ENCODE measurements around the gene CENPX.

Gene CENPX

GRCh38 chr17:82022310-82022980, at the start of gene CENPX:
CENPX (minus strand) TSS chr17:82022878; CDS start chr17:82022861, 17 bp downstream.
- DNase-seq: no peak

DNA sequence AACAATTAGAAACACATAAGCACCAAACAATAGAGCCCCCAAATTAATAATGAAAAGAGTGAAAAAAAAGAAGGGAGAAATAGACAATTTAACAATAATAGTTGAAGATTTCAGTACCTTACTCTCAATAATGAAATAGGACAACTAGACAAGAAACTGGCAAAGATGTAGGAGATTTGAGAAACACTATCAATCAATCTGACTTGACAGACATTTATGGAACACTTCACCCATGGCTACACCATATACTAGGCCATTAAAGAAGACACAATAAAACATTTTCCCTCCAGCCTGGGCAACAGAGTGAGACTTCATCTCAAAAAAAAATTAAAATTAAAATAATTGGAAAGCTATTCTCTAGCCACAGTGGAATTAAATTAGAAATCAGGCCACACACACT, 47.9 kb upstream of the CENPX start:
- no peak for DNase-seq

- DNase-seq: peak; percentile 81
These were observed 43.1 kb upstream of the CENPX start, which contains the start of gene DUS1L for GRCh38 chr17:82065638-82066303. DUS1L (minus strand) TSS chr17:82065804; CDS start chr17:82065059, 745 bp downstream.

- no peak for DNase-seq
These were observed 42.5 kb upstream of the CENPX start for GRCh38 chr17:82065193-82065637.

- DNase-seq: no peak
These were observed 41.9 kb upstream of the CENPX start for GRCh38 chr17:82064433-82065192.

- DNase-seq: no peak
These were observed 41.0 kb upstream of the CENPX start for GRCh38 chr17:82063424-82064415.

GRCh38 chr17:82062984-82063368, 40.3 kb upstream of the CENPX start:
- DNase-seq: no peak

DNA sequence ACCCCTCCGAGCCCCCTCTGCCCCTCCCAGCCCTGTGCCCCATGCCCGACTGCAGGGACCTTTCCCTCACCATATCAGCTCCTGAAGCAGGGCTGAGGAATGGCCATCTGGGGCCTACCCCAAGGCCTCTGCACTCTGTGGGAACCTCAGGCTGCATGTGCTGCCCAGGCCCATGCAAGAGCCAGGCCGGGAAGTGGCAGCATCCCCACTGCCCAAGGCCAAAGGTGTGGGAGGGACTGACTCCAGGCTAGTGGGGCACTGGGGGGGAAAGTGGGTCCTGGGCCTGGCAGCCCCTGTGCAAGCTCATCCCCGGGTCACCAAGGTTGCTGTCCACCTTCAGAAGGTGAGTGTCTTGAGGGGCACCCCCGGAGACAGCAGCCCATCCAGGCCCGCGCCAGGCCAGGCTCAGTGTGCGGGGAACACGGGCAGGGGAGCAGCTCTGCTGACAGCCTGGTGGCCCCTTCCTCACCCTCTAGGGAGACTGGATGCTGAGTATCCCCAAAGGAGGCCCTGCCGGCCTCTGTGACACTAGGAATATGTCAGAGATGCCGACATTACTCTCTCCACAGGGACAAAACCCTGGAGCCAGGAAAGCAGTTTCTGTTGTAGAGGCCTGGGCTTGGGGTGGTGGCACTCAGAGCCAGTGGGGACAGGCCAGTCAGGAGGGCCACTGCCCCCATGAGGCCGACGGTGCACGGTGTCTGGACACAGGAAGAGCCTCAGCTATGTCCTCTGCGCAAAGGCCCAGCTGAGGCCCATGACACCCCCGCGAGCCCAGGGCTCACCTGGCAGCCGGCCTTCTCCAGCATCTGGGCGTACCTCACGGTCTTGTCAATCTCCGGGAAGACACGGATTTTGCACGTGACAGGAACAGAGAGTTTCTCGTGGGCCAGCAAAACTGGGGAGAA, 39.7 kb upstream of the CENPX start:
- DNase-seq: no peak

GRCh38 chr17:82061047-82061925, 38.6 kb upstream of the CENPX start:
- DNase-seq: no peak

DNA sequence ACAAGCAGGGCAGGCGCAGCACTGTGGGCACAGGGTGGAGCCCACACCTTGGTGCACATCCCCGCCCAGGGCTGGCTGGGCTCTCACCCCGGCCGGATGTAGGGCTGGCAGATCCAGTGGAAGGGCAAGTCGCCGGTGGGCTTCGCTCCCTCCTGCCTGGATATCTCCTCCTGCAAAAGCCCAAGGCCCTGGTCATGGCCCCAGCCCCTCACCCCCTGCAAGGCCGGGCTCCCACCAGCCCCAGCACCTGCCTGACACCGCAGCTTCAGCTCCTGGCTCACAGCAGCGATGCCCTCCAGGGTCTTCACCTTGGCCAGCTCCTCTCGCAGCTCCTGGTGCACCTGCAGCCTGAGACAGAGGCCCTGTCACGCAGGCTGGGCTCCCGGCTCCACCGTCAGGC, 37.9 kb upstream of the CENPX start:
- DNase-seq: no peak

DNA sequence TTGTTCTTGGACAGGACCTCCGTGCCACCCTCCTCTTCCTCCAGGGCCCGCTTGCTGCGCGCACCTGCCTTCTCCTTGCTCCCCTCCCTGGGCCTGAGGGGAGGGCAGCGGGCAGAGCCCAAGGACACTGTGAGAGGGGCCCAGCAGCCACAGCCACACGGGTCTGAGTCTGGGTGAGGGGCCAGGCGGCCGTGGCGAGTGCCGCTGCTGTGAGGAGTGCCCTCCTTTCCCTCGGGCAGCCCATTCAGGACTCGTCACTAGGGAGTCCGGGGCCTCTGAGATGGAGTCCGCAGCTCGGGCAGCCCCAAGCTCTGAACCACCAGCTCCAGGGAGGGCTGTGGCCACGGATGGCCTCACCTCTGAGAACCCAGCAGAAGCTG, 37.3 kb upstream of the CENPX start:
- no peak for DNase-seq

DNA sequence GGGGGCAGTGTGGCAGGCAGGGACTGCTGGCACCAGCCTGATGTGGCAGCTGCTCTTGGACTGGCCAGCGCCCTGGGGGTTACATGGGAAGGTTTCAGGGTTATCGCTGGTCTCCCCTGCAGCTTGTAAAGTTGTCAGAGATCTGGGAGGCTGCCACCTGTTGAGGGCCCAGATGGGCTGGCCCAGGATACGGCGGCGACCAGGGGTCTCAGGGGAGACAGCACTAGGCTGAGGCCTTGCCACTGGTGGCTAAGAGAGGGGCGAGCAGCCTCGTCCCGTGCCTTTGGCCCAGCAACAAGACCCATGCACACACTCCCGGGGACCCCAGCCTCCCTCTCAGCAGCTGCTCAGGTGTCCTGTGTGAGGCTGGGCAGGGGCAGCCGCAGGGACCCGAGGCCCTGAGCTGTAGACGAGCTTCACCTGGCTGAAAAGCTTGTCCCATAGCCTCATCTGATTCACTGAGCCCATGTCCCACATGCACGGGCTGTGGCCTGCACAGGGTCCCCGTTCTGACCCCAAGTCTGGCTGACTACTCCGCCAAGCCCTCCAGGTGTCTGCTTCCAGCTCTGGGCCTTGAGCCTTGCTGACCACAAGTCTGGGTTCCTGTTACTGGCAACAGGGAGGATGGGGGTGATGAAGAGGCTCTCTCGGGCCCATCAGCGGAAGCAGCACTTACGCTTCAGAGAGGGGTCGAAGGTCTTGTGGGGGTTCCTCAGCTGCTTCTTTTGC, 36.8 kb upstream of the CENPX start:
- no peak for DNase-seq

DNA sequence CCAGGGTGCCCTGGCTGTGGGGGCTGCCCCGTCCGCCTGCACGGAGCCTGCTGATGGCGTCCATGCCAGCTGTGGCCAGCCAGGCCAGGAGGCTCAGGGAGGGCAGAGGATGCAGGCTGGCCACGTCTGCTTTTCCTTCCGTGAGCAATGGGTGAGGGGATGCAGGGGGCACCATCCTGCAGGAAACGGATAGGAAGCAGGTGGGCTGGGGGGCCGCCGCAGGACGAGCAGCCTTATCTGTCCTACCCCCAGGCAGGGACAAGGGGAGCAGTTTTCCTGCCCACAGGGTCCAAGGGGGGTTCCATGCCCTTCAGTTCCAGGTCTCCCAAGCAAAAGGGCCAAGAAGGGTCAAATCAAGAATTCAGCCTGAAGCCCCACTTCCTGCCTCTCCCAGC, 36.2 kb upstream of the CENPX start:
- no peak for DNase-seq

- no peak for DNase-seq
These were observed 35.7 kb upstream of the CENPX start for GRCh38 chr17:82058230-82058854.

- no peak for DNase-seq
These were observed 34.3 kb upstream of the CENPX start for GRCh38 chr17:82056729-82057621.

GRCh38 chr17:82055965-82056728, 33.5 kb upstream of the CENPX start:
- no peak for DNase-seq
